Loucy (cell line): Measurements from ENCODE around the gene PLEKHN1.
"Not testable (repeated sequence)": the region's sequence is repeated elsewhere in the genome, so short reads cannot be mapped to it uniquely, and the experiment has no call there.

Experiments used
- H2AFZ ChIP-seq: fragments of 200-600 bp; sonication (generic); 2 replicates; pipeline ENCODE4 v1.6.0; 2016; ENCODE audit warnings: antibody characterized with exemption, mild to moderate bottlenecking, low read length, moderate library complexity
- H3F3A ChIP-seq: fragments of 200-600 bp; 2 replicates; pipeline ENCODE4 v1.6.0; 2016; ENCODE audit warnings: antibody characterized with exemption, low read depth, mild to moderate bottlenecking
- H3K27me3 ChIP-seq: fragments of 200-600 bp; sonication (generic); 2 replicates; pipeline ENCODE4 v1.6.1; 2014; ENCODE audit warnings: low read length, mild to moderate bottlenecking; ENCODE audit not compliant: insufficient read depth, poor library complexity, severe bottlenecking
- H3K36me3 ChIP-seq: fragments of 200-600 bp; sonication (generic); 2 replicates; pipeline ENCODE4 v1.6.1; 2016; ENCODE audit warnings: low read length; ENCODE audit not compliant: insufficient read depth
- H3K4me1 ChIP-seq: fragments of 200-600 bp; sonication (generic); 2 replicates; pipeline ENCODE4 v1.5.1; 2014; ENCODE audit warnings: low read length, mild to moderate bottlenecking; ENCODE audit not compliant: insufficient read depth, poor library complexity, severe bottlenecking
- H3K4me2 ChIP-seq: fragments of 200-600 bp; sonication (generic); 2 replicates; pipeline ENCODE4 v1.6.0; 2014; ENCODE audit warnings: antibody characterized with exemption, low read length, low read depth, mild to moderate bottlenecking; ENCODE audit not compliant: poor library complexity, severe bottlenecking
- H3K4me3 ChIP-seq: fragments of 200-600 bp; sonication (generic); 2 replicates; pipeline ENCODE4 v1.5.1; 2014; ENCODE audit warnings: low read length, mild to moderate bottlenecking, mixed read lengths; ENCODE audit not compliant: poor library complexity, severe bottlenecking
- H3K79me2 ChIP-seq: fragments of 200-600 bp; sonication (generic); 2 replicates; pipeline ENCODE4 v1.6.1; 2014; ENCODE audit warnings: low read length; ENCODE audit not compliant: insufficient read depth
- H3K9ac ChIP-seq: fragments of 200-600 bp; sonication (generic); 2 replicates; pipeline ENCODE4 v1.6.0; 2014; ENCODE audit warnings: mild to moderate bottlenecking, low read depth, low read length, moderate library complexity; ENCODE audit not compliant: poor library complexity, severe bottlenecking
- H3K9me2 ChIP-seq: fragments of 200-600 bp; sonication (generic); replicated peaks from 2 replicates; pipeline ENCODE4 v1.6.1; 2016; ENCODE audit warnings: low read depth, low read length, mixed read lengths
- H3K9me3 ChIP-seq: fragments of 200-600 bp; sonication (generic); 2 replicates; pipeline ENCODE4 v1.6.1; 2014; ENCODE audit warnings: mild to moderate bottlenecking, antibody characterized with exemption, low read length, low read depth; ENCODE audit not compliant: insufficient read depth
- H4K20me1 ChIP-seq: fragments of 200-600 bp; sonication (generic); 2 replicates; pipeline ENCODE4 v1.6.0; 2014; ENCODE audit warnings: antibody characterized with exemption, low read length, mild to moderate bottlenecking; ENCODE audit not compliant: insufficient read depth, poor library complexity, severe bottlenecking
- EZH2phosphoT487 ChIP-seq: fragments of 200-600 bp; IDR thresholded peaks from 2 replicates; pipeline ENCODE4 v1.6.1; 2018; ENCODE audit warnings: antibody characterized with exemption, mild to moderate bottlenecking, moderate library complexity, borderline replicate concordance
- TF ChIP-seq, protein P1 (sequence below): fragments of 200-600 bp; sonication (generic); conservative IDR thresholded peaks from 2 replicates; pipeline ENCODE4 v1.5.1; 2014; ENCODE audit warnings: mild to moderate bottlenecking, antibody characterized with exemption, low read length

The PLEKHN1 gene

DNA sequence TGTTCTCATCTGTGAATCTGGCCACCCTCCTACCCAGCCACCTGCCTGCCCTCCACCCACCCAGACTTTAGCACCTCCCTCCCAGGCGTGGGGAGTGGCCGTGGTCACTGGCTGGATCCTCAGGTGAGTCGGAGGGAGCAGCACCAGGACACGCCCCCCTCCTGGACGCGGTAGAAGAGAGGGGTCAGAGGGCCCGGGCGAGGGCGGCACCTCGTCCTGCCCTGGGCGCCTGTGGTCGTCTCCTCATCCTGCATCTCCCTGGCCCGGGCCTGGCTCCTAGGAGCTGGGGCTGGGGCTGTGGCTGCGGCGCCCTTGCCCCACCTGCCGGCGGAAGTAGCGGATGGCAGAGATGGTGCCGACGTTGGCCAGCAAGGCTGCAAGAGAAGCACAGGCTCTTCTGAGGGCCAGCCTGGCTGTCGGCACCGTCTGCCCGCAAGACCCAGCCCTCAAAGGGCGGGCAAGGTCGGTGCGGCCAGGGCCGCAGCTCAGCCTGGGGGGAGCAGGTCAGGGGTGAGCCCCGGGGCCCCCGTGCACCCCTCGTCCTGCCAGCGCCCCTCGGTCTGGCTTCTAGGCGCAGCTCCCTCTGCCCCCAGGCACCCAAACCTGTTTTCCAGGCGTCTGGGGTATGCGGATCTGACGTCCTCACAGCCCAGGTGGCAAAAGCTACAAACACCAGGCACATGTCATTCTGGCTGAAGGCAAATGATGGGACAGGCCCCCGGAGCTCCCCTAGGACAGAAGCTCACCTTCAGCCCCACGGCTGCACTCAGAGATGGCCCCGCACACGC, 9.8 kb downstream of the PLEKHN1 start:
- Histone ChIP-seq H3K4me3 (peak overlapping the region; percentile 66), H2AFZ (peak overlapping the region; percentile 66)

DNA sequence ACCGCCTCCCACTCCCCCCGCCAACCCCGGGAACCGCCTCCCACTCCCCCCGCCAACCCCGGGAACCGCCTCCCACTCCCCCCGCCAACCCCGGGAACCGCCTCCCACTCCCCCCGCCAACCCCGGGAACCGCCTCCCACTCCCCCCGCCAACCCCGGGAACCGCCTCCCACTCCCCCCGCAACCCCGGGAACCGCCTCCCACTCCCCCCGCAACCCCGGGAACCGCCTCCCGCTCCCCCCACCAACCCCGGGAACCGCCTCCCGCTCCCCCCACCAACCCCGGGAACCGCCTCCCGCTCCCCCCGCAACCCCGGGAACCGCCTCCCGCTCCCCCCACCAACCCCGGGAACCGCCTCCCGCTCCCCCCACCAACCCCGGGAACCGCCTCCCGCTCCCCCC, 10.5 kb downstream of the PLEKHN1 start:
- not testable (repeated sequence) for H3K4me3 ChIP-seq, H3K36me3 ChIP-seq, H4K20me1 ChIP-seq, H3K79me2 ChIP-seq, H3K27me3 ChIP-seq, H3K4me1 ChIP-seq, H2AFZ ChIP-seq, H3K4me2 ChIP-seq, H3K9me3 ChIP-seq, H3K9ac ChIP-seq, H3F3A ChIP-seq, H3K9me2 ChIP-seq

More for the DNA sequence above, 9.8 kb downstream of the PLEKHN1 start:
- H3K4me2 ChIP-seq: peak overlapping the region; percentile 83
- H3K9ac ChIP-seq: peak overlapping the region; percentile 41
- no peaks in the 10 kb centered on the region for H3K36me3 ChIP-seq
- H3F3A ChIP-seq: no peaks in the 10 kb centered on the region
- no peaks in the 10 kb centered on the region for H3K9me2 ChIP-seq
- H3K79me2 ChIP-seq: no peaks in the 10 kb centered on the region
- no peaks in the 10 kb centered on the region for H3K9me3 ChIP-seq
- peaks cover 4% of the 10 kb centered on the region for H3K4me1 ChIP-seq
- no peak for TF ChIP-seq EZH2phosphoT487
- TF ChIP-seq, protein P1, sequence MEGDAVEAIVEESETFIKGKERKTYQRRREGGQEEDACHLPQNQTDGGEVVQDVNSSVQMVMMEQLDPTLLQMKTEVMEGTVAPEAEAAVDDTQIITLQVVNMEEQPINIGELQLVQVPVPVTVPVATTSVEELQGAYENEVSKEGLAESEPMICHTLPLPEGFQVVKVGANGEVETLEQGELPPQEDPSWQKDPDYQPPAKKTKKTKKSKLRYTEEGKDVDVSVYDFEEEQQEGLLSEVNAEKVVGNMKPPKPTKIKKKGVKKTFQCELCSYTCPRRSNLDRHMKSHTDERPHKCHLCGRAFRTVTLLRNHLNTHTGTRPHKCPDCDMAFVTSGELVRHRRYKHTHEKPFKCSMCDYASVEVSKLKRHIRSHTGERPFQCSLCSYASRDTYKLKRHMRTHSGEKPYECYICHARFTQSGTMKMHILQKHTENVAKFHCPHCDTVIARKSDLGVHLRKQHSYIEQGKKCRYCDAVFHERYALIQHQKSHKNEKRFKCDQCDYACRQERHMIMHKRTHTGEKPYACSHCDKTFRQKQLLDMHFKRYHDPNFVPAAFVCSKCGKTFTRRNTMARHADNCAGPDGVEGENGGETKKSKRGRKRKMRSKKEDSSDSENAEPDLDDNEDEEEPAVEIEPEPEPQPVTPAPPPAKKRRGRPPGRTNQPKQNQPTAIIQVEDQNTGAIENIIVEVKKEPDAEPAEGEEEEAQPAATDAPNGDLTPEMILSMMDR: peak; percentile 61
- H4K20me1 ChIP-seq: no peaks in the 10 kb centered on the region
- H3K27me3 ChIP-seq: no peaks in the 10 kb centered on the region

DNA sequence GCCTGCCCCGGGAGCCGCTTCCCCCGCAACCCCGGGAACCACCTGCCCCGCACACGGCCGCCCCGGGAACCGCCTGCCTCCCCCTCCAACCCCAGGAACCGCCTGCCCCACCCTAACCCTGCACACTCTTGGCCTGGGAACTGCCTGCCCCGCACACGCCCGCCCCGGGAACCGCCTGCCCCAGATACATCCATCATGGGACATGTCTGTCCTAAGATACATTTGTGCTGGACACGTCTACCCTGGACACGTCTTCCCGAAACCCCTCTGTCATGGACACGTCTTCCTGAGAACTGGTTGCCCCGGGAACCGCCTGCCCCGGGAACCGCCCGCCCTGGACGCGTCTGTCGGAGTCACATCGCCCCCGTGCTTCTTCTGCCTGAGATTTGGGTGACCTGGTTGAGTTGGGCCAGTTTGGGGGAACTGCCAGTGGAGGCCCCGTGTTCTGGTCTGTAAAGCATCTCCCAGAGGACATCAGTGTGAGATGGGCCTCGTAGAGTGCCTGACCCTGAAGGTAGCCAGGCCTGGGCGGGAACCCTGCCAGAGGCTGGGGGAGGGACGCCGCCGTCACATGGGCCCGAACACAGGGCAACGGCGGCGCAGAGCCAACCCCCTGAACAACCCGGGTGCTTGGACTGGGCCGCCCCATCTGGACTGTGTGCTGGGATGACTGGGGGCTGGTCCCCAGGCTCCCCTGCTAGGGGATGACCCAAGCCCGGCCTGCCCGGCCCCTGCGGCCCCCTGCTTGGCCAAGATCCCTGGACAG, 12.0 kb downstream of the PLEKHN1 start:
- peaks cover 4% of the 10 kb centered on the region for H3K4me1 ChIP-seq

More for the DNA sequence above, 12.0 kb downstream of the PLEKHN1 start:
- H3K9me2 ChIP-seq: no peaks in the 10 kb centered on the region
- no peak overlapping the region for H3K4me3 ChIP-seq
- H3K27me3 ChIP-seq: no peaks in the 10 kb centered on the region
- H3F3A ChIP-seq: no peaks in the 10 kb centered on the region
- no peaks in the 10 kb centered on the region for H3K79me2 ChIP-seq
- H3K36me3 ChIP-seq: no peaks in the 10 kb centered on the region
- no peaks in the 10 kb centered on the region for H3K9me3 ChIP-seq
- no peak overlapping the region for H3K4me2 ChIP-seq
- no peak for TF ChIP-seq EZH2phosphoT487
- TF ChIP-seq, protein P1: no peak
- H3K9ac ChIP-seq: no peak overlapping the region
- no peaks in the 10 kb centered on the region for H4K20me1 ChIP-seq
- H2AFZ ChIP-seq: no peak overlapping the region
